ENCODE measurements around the gene CATSPER1.
"Not testable (repeated sequence)": the region's sequence is repeated elsewhere in the genome, so short reads cannot be mapped to it uniquely, and the experiment has no call there.

The CATSPER1 gene

GRCh38 chr11:66012946-66013761 lies 13.1 kb downstream of the CATSPER1 start:
- TF ChIP-seq, protein P1, sequence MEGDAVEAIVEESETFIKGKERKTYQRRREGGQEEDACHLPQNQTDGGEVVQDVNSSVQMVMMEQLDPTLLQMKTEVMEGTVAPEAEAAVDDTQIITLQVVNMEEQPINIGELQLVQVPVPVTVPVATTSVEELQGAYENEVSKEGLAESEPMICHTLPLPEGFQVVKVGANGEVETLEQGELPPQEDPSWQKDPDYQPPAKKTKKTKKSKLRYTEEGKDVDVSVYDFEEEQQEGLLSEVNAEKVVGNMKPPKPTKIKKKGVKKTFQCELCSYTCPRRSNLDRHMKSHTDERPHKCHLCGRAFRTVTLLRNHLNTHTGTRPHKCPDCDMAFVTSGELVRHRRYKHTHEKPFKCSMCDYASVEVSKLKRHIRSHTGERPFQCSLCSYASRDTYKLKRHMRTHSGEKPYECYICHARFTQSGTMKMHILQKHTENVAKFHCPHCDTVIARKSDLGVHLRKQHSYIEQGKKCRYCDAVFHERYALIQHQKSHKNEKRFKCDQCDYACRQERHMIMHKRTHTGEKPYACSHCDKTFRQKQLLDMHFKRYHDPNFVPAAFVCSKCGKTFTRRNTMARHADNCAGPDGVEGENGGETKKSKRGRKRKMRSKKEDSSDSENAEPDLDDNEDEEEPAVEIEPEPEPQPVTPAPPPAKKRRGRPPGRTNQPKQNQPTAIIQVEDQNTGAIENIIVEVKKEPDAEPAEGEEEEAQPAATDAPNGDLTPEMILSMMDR (IDR thresholded peaks at IDR 0.05; ENCODE audit: control extremely low read depth, extremely low read depth, low read depth, missing control alignments), result no peak
- ChIA-PET POLR2A (no interaction called here), CTCF (interaction anchor here (1.2 to 8.3 kb wide), 3 partner anchors 9 to 16 kb away, joined by 3 to 67 read pairs (median 3); partner anchors contain the start of genes BANF1 and EIF1AD)
- DNase-seq (ENCODE audit: extremely low spot score), result no peak

GRCh38 chr11:66012371-66012945 lies 13.8 kb downstream of the CATSPER1 start:
- no peak for DNase-seq (ENCODE audit: extremely low spot score)
- POLR2A ChIA-PET, result interaction anchor here (1.3 kb wide), 1 partner anchor 10 kb away, joined by 10 read pairs; the partner anchor contains the start of gene BANF1
- CTCF ChIA-PET, result interaction anchor here (0.8 to 8.3 kb wide), 3 partner anchors 10 to 22 kb away, joined by 3 to 67 read pairs (median 3); partner anchors contain the start of genes BANF1 and EIF1AD
- TF ChIP-seq, protein P1 (IDR thresholded peaks at IDR 0.05; ENCODE audit: control extremely low read depth, extremely low read depth, low read depth, missing control alignments), result no peak

- DNase-seq (ENCODE audit: extremely low spot score), result no peak
- ChIA-PET CTCF (interaction anchor here (0.8 to 8.3 kb wide), 5 partner anchors 11 to 253 kb away, joined by 3 to 67 read pairs (median 4); no protein-coding TSS in a partner anchor), POLR2A (interaction anchor here (1.3 kb wide), 1 partner anchor 9 kb away, joined by 10 read pairs; the partner anchor contains the start of gene BANF1)
- TF ChIP-seq, protein P1 (IDR thresholded peaks at IDR 0.05; ENCODE audit: control extremely low read depth, extremely low read depth, low read depth, missing control alignments), result no peak
Measured at GRCh38 chr11:66011785-66012303, 14.4 kb downstream of the CATSPER1 start, which contains the start of gene CST6. TSS of gene CST6 (plus strand) at chr11:66012008. CDS start at chr11:66012045, 37 bp downstream.

DNA sequence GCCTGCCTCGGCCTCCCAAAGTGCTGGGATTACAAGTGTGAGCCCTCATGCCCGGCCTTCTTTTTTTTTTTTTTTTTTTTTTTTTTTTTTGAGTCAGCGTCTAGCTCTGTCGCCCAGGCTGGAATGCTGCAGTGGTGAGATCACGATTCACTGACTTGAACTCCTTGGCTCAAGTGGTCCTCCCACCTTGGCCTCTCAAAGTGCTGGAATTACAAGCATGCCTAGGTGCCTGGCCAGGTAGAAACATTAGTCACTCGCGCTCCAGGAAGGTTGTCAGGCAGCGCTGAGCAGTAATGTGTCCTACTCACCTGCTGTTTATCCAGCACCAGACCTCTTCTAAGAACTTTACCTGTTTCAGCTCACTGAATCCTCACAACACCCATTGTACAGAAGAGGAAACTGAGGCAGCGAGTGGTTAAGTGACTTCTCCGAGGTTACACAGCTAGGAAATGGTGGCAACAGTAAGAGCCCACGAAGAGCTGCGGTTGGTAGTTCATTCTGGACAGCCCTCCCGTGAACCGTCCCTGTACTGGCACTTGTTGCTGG lies 15.0 kb downstream of the CATSPER1 start:
- TF ChIP-seq, protein P1 (IDR thresholded peaks at IDR 0.05; ENCODE audit: control extremely low read depth, extremely low read depth, low read depth, missing control alignments), result no peak
- ChIA-PET POLR2A (interaction anchor here (1.3 kb wide), 1 partner anchor 9 kb away, joined by 10 read pairs; the partner anchor contains the start of gene BANF1), CTCF (interaction anchor here (0.9 to 8.3 kb wide), 4 partner anchors 11 to 252 kb away, joined by 3 to 67 read pairs (median 14); no protein-coding TSS in a partner anchor)
- DNase-seq (ENCODE audit: extremely low spot score), result no peak

GRCh38 chr11:66010036-66010435 lies 16.2 kb downstream of the CATSPER1 start:
- POLR2A ChIA-PET; DNase-seq (ENCODE audit: extremely low spot score): not testable (repeated sequence)
- CTCF ChIA-PET, result interaction anchor here (1.1 to 8.3 kb wide), 3 partner anchors 12 to 158 kb away, joined by 3 to 67 read pairs (median 23); no protein-coding TSS in a partner anchor

DNA sequence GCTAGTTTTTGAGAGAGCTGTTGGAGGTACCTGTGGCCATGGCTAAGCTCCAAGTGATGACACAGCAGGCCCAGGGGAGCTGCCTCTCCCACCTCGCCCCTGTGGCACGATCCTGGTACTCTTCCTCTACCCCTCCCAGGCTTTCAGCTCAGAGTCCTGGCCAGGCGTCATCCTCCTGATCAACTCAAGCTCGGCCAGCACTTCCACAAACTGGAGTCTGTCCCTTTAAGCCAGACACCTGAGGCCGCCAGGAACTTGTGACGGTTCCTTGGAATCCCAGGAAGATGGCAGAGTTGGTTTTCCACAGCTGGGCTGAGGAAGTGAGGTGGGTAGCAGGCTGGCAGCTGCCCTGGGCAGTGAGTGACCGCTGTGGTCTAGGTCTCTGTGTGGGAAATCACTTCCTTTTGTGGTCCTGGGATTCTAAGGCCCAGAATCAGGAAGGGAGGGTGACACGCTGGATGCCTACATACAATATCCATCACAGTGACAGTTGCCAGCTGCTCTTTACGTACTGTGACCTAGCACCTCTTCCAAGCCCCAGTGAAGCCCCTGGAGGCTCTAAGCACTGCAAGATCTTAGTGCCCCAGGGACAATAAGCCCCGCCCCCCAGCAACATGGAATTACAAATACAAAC lies 17.7 kb downstream of the CATSPER1 start:
- ChIA-PET CTCF (interaction anchor here (1.1 to 8.3 kb wide), 4 partner anchors 14 to 124 kb away, joined by 4 to 67 read pairs (median 14); no protein-coding TSS in a partner anchor), POLR2A (interaction anchor here (0.6 to 1.1 kb wide), 2 partner anchors 10 to 36 kb away, joined by 4 to 5 read pairs; no protein-coding TSS in a partner anchor)
- DNase-seq (ENCODE audit: extremely low spot score), result no peak
- TF ChIP-seq, protein P1 (IDR thresholded peaks at IDR 0.05; ENCODE audit: control extremely low read depth, extremely low read depth, low read depth, missing control alignments), result no peak

Measured in GM10248 (cell line).